HepG2 (cell line): ENCODE data around the gene LCORL. TPM values are rescaled to one million over a fixed set of nuclear protein-coding genes. Genes with fewer than 3 reads are reported as not detected.

ENCODE experiments used
- ATAC-seq: fragments of 200-7000 bp; cut with Tn5 transposase; 3 replicates; pipeline ENCODE4 v1.9.1; 2020; ENCODE audit warnings: mild to moderate bottlenecking, moderate library complexity
- BruUV-seq: library from RNA; stranded (reverse); fragments of 400-500 nt; replicated peaks from 2 replicates; lab custom pipeline; 2021; lab: Mats Ljungman, UMichigan
- CTCF ChIA-PET: fragments of 300-600 bp; formaldehyde crosslinking; extraction: SDS; loops from one replicate; lab custom pipeline; 2021; ENCODE audit warnings: low total read pairs, inconsistent platforms, low intra/inter-chr PET ratio; lab: Yijun Ruan, JAX
- POLR2A ChIA-PET: fragments of 350-600 bp; sonication (Branson Sonifier 250); formaldehyde crosslinking; loops from one replicate; lab custom pipeline; 2020; ENCODE audit warnings: antibody characterized with exemption, inconsistent platforms; lab: Yijun Ruan, JAX
- DNase-seq: peaks from one replicate; pipeline ENCODE4 v3.0.0-alpha.2; 2015; ENCODE audit warnings: low spot score
- FAIRE-seq: peaks from 3 replicates; lab custom pipeline; 2011; peaks lifted over from hg19 to GRCh38; lab: Jason Lieb, UNC
- H2AFZ ChIP-seq: one replicate; pipeline ENCODE4 v1.6.1; 2011; ENCODE audit warnings: low read length, inconsistent platforms
- H3K27ac ChIP-seq: fragments of 300-600 bp; 3 replicates; pipeline ENCODE4 v1.8.0; 2011; ENCODE audit warnings: mixed run types, mild to moderate bottlenecking, mixed read lengths, low read length, inconsistent platforms; ENCODE audit not compliant: insufficient read depth; ENCODE audit errors: extremely low read length
- H3K27me3 ChIP-seq, 2 experiments: fragments of 200-600 bp in 1 of 2; 2 replicates in 1 of 2; 3 replicates in 1 of 2; pipeline versions ENCODE4 v1.6.0 to v1.8.0; 2011; ENCODE audit warnings: low read length in 2 of 2, mild to moderate bottlenecking in 2 of 2, moderate library complexity in 2 of 2, inconsistent platforms in 1 of 2; ENCODE audit not compliant: insufficient read depth in 2 of 2, control insufficient read depth in 1 of 2
- H3K36me3 ChIP-seq, 2 experiments: fragments of 200-600 bp in 1 of 2; replicated peaks in 1 of 2; 2 replicates in 1 of 2; 3 replicates in 1 of 2; pipeline versions ENCODE4 v1.5.1 to v1.8.0; 2011; ENCODE audit warnings: low read length in 2 of 2, inconsistent platforms in 1 of 2; ENCODE audit not compliant: insufficient read depth in 2 of 2, control insufficient read depth in 1 of 2
- H3K4me1 ChIP-seq: 2 replicates; pipeline ENCODE4 v1.5.1; 2012; ENCODE audit warnings: low read length, inconsistent platforms; ENCODE audit not compliant: insufficient read depth
- H3K4me2 ChIP-seq: 2 replicates; pipeline ENCODE4 v1.6.0; 2011; ENCODE audit warnings: low read depth, low read length, inconsistent platforms
- H3K4me3 ChIP-seq, 3 experiments: fragments of 200-600 bp in 1 of 3; sonication (generic), shearing (Covaris generic) in 1 of 3; replicated peaks in 1 of 3; 2 replicates each; pipeline ENCODE4 v1.5.1; 2011 to 2016; ENCODE audit warnings: low read length in 3 of 3, inconsistent platforms in 2 of 3, low read depth in 2 of 3, mild to moderate bottlenecking in 2 of 3, control low read depth in 1 of 3, mixed read lengths in 1 of 3; ENCODE audit not compliant: insufficient read depth in 1 of 3
- H3K79me2 ChIP-seq: one replicate; pipeline ENCODE4 v1.6.1; 2011; ENCODE audit warnings: low read length, inconsistent platforms; ENCODE audit not compliant: insufficient read depth
- H3K9ac ChIP-seq: 2 replicates; pipeline ENCODE4 v1.6.0; 2011; ENCODE audit warnings: mild to moderate bottlenecking, low read depth, low read length, inconsistent platforms; ENCODE audit not compliant: insufficient read depth
- H3K9me3 ChIP-seq: 2 replicates; pipeline ENCODE4 v1.5.1; 2012; ENCODE audit warnings: mild to moderate bottlenecking, low read length
- H4K20me1 ChIP-seq: 2 replicates; pipeline ENCODE4 v1.6.0; 2011; ENCODE audit warnings: inconsistent platforms, mild to moderate bottlenecking, low read length, moderate library complexity; ENCODE audit not compliant: insufficient read depth
- BORCS8-MEF2B ChIP-seq: sonication (generic); formaldehyde crosslinking; IDR thresholded peaks from 2 replicates; pipeline ENCODE4 v1.8.0; 2022; ENCODE audit warnings: mild to moderate bottlenecking, missing genetic modification reagents
- CREB1 ChIP-seq, 2 experiments: fragments of 450-650 bp in 1 of 2; IDR thresholded peaks; 2 replicates each; pipeline ENCODE4 v1.6.1; 2016 to 2017; ENCODE audit warnings: control low read depth in 1 of 2, mild to moderate bottlenecking in 1 of 2, missing compliant biosample characterization in 1 of 2, missing genetic modification characterization in 1 of 2
- FOSL2 ChIP-seq: sonication (generic); formaldehyde crosslinking; IDR thresholded peaks from 2 replicates; pipeline ENCODE4 v1.4.0; 2020; ENCODE audit warnings: missing genetic modification reagents
- NKX3-1 ChIP-seq: sonication (generic); formaldehyde crosslinking; IDR thresholded peaks from 2 replicates; pipeline ENCODE4 v1.5.0; 2020; ENCODE audit warnings: missing genetic modification reagents
- PATZ1 ChIP-seq: sonication (generic); formaldehyde crosslinking; IDR thresholded peaks from 2 replicates; pipeline ENCODE4 v1.4.0; 2020; ENCODE audit warnings: missing genetic modification reagents
- TAF15 ChIP-seq: fragments of 200-400 bp; formaldehyde crosslinking; IDR thresholded peaks from one replicate; pipeline ENCODE4 v1.6.1; 2018; ENCODE audit warnings: mild to moderate bottlenecking, low read depth, low read length; ENCODE audit not compliant: poor library complexity, severe bottlenecking
- ZNF274 ChIP-seq: sonication (generic); formaldehyde crosslinking; IDR thresholded peaks from 2 replicates; pipeline ENCODE4 v1.5.1; 2020; ENCODE audit warnings: mild to moderate bottlenecking, missing genetic modification reagents
- ZNF614 ChIP-seq: IDR thresholded peaks from 2 replicates; pipeline ENCODE4 v1.6.1; 2018; ENCODE audit warnings: missing biosample characterization, missing genetic modification reagents, inconsistent platforms, borderline replicate concordance
- ZNF660 ChIP-seq: sonication (generic); formaldehyde crosslinking; IDR thresholded peaks from 2 replicates; pipeline ENCODE4 v1.5.1; 2020; ENCODE audit warnings: mild to moderate bottlenecking, low read depth, missing genetic modification reagents, borderline replicate concordance
- ZNF749 ChIP-seq: sonication (generic); formaldehyde crosslinking; IDR thresholded peaks from 2 replicates; pipeline ENCODE4 v1.8.0; 2022; ENCODE audit warnings: mild to moderate bottlenecking, missing genetic modification reagents, moderate library complexity, borderline replicate concordance
- ZNF773 ChIP-seq: sonication (generic); formaldehyde crosslinking; IDR thresholded peaks from 2 replicates; pipeline ENCODE4 v1.4.0; 2020; ENCODE audit warnings: missing genetic modification reagents, borderline replicate concordance
- WGBS: methylation state at CpG from one replicate; pipeline ENCODE4 v1.1.6; 2017; ENCODE audit warnings: low lambda C conversion rate; 5-methylcytosine and 5-hydroxymethylcytosine counted together
- in situ Hi-C: cut with HindIII; loops from 2 replicates; pipeline ENCODE4 v1.10.0; 2017; ENCODE audit warnings: low pct_unique_long_range_greater_than_20kb; ENCODE audit not compliant: extremely low pct_ligation_motif_present
- intact Hi-C: fragments of 100-400 bp; cut with micrococcal nuclease; formaldehyde crosslinking; loops from one replicate; pipeline ENCODE4 v1.10.0; 2022; ENCODE audit not compliant: unreplicated experiment
- polyA plus RNA-seq, 8 experiments: library from polyadenylated mRNA; depleted of rRNA in 3 of 8; stranded (reverse) in 7 of 8; unstranded in 1 of 8; fragments of >200 nt; fragmentation: Illumina TruSeq in 4 of 8; extraction: Trizol in 4 of 8; gene quantifications; 2 replicates each; pipeline versions ENCODE4 v1.2.1 to v1.2.3, GENCODE V29; 2011 to 2016; ENCODE audit warnings: low read depth in 4 of 8, missing spikeins in 1 of 8, mixed read lengths in 1 of 8; ENCODE audit not compliant: insufficient read depth in 1 of 8
- total RNA-seq, 5 experiments: library from RNA; depleted of rRNA; stranded (reverse); fragments of >200 nt; fragmentation: Illumina TruSeq; extraction: Trizol; gene quantifications; 2 replicates each; pipeline ENCODE4 v1.2.3, GENCODE V29; 2016; ENCODE audit warnings: low read depth in 1 of 5
- TF ChIP-seq, protein P1 (sequence below): sonication (generic); formaldehyde crosslinking; IDR thresholded peaks from 2 replicates; pipeline ENCODE4 v1.4.0; 2020; ENCODE audit warnings: missing genetic modification reagents
- TF ChIP-seq, protein P2 (sequence below): sonication (generic); formaldehyde crosslinking; conservative IDR thresholded peaks from 2 replicates; pipeline ENCODE4 v1.4.0; 2020; ENCODE audit warnings: missing genetic modification reagents
- TF ChIP-seq, protein P3 (sequence below): sonication (generic); formaldehyde crosslinking; IDR thresholded peaks from 2 replicates; pipeline ENCODE4 v1.5.0; 2020; ENCODE audit warnings: mild to moderate bottlenecking, missing genetic modification reagents, borderline replicate concordance

Gene LCORL
- total and polyA plus RNA-seq, 2 of the 13 experiments (the other 11 are each of a cell fraction or from before 2014, with no cell fraction given), result 5.3 to 14.5 TPM

DNA sequence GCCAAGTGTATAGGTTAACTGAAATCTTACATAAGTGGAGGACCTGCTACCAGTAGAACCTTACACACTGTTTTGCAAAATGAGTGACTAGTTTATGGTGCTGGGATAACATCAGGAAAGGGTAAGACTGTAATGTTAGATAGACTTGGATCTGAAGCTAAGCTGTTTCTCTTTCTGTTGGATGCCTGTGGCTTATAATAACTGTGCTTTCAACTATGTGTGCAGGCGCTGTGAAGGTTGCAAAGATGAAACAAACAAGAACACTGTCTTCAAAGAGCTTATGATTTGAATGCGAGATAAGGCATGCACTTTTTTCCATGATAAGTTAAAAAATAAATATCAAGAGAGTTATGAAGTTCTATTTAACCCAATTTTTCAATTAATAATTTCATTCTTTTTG, 34.5 kb upstream of the LCORL start:
- Histone ChIP-seq H3K79me2 (no peaks in the 10 kb centered on the region), H4K20me1 (no peaks in the 10 kb centered on the region), H3K27me3 (no peaks in the 10 kb centered on the region), H3K27ac (no peak overlapping the region), H3K9ac (no peak overlapping the region), H3K9me3 (no peaks in the 10 kb centered on the region), H3K4me3 (no peak overlapping the region), H2AFZ (no peak overlapping the region), H3K4me2 (no peak overlapping the region), H3K36me3 (no peaks in the 10 kb centered on the region), H3K4me1 (no peaks in the 10 kb centered on the region)
- FAIRE-seq (no peak), DNase-seq (no peak), ATAC-seq (no peak; the same call in 2 of the 3 replicates)
- WGBS, result 7% methylated on average over 2 of the region's 2 CpGs
- POLR2A ChIA-PET, result no interaction called here
- intact Hi-C loops, result no loop called here
- CTCF ChIA-PET, result no interaction called here
- in situ Hi-C loops, result no loop called here
- BruUV-seq, result no TSS peak
- TF ChIP-seq, protein P1, sequence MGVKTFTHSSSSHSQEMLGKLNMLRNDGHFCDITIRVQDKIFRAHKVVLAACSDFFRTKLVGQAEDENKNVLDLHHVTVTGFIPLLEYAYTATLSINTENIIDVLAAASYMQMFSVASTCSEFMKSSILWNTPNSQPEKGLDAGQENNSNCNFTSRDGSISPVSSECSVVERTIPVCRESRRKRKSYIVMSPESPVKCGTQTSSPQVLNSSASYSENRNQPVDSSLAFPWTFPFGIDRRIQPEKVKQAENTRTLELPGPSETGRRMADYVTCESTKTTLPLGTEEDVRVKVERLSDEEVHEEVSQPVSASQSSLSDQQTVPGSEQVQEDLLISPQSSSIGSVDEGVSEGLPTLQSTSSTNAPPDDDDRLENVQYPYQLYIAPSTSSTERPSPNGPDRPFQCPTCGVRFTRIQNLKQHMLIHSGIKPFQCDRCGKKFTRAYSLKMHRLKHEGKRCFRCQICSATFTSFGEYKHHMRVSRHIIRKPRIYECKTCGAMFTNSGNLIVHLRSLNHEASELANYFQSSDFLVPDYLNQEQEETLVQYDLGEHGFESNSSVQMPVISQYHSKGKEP (CRISPR knock-in tag), result no peak
- no peak for TF ChIP-seq ZNF773 (CRISPR knock-in tag)
- no peak for TF ChIP-seq ZNF660 (CRISPR knock-in tag)
- TF ChIP-seq CREB1 (IDR thresholded peaks at IDR 0.05), result no peak
- no peak for TF ChIP-seq CREB1 (CRISPR knock-in tag; IDR thresholded peaks at IDR 0.05)
- no peak for TF ChIP-seq TAF15
- no peak for TF ChIP-seq ZNF749 (CRISPR knock-in tag)
- no peak for TF ChIP-seq PATZ1 (CRISPR knock-in tag)
- TF ChIP-seq ZNF274, result no peak
- no peak for TF ChIP-seq ZNF614 (CRISPR knock-in tag)
- TF ChIP-seq, protein P2, sequence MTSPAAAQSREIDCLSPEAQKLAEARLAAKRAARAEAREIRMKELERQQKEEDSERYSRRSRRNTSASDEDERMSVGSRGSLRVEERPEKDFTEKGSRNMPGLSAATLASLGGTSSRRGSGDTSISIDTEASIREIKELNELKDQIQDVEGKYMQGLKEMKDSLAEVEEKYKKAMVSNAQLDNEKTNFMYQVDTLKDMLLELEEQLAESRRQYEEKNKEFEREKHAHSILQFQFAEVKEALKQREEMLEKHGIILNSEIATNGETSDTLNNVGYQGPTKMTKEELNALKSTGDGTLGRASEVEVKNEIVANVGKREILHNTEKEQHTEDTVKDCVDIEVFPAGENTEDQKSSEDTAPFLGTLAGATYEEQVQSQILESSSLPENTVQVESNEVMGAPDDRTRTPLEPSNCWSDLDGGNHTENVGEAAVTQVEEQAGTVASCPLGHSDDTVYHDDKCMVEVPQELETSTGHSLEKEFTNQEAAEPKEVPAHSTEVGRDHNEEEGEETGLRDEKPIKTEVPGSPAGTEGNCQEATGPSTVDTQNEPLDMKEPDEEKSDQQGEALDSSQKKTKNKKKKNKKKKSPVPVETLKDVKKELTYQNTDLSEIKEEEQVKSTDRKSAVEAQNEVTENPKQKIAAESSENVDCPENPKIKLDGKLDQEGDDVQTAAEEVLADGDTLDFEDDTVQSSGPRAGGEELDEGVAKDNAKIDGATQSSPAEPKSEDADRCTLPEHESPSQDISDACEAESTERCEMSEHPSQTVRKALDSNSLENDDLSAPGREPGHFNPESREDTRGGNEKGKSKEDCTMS (CRISPR knock-in tag), result no peak
- TF ChIP-seq, protein P3, sequence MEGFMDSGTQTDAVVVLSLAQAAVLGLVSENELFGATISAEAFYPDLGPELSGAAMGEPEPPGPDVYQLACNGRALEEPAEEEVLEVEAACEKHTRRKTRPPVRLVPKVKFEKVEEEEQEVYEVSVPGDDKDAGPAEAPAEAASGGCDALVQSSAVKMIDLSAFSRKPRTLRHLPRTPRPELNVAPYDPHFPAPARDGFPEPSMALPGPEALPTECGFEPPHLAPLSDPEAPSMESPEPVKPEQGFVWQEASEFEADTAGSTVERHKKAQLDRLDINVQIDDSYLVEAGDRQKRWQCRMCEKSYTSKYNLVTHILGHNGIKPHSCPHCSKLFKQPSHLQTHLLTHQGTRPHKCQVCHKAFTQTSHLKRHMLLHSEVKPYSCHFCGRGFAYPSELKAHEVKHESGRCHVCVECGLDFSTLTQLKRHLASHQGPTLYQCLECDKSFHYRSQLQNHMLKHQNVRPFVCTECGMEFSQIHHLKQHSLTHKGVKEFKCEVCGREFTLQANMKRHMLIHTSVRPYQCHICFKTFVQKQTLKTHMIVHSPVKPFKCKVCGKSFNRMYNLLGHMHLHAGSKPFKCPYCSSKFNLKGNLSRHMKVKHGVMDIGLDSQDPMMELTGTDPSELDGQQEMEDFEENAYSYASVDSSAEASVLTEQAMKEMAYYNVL (CRISPR knock-in tag), result no peak
- no peak for TF ChIP-seq FOSL2 (CRISPR knock-in tag)
- TF ChIP-seq BORCS8-MEF2B (CRISPR knock-in tag), result no peak
- no peak for TF ChIP-seq NKX3-1 (CRISPR knock-in tag)
